ENCODE measurements around the gene NDUFS7. TPM values are rescaled to one million over a fixed set of nuclear protein-coding genes. Genes with fewer than 3 reads are reported as not detected.

The NDUFS7 gene
- total and polyA plus RNA-seq, 2 donors (not counting 3 experiments of a cell fraction or from before 2014, with no cell fraction given): 101 to 224 TPM

DNA sequence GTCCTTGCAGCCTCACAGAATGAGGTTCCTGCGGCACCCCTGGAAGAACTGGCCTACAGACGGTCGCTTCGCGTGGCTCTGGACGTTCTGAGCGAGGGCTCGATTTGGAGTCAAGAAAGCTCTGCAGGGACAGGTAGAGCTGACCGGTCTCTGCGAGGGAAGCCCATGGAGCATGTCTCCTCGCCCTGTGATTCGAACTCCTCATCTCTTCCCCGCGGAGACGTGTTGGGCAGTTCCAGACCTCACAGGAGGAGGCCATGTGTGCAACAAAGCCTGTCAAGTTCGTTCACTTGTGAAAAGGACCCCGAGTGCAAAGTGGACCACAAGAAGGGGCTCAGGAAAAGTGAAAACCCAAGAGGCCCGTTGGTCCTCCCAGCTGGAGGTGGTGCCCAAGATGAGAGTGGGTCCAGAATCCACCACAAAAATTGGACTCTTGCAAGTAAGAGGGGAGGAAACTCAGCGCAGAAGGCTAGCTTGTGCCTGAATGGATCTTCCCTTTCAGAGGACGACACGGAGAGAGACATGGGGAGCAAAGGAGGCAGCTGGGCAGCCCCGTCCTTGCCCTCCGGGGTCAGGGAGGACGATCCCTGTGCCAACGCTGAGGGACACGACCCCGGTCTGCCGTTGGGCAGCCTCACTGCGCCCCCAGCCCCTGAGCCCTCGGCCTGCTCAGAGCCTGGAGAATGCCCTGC, 23.4 kb upstream of the NDUFS7 start:
- Histone ChIP-seq H3K4me1 (ENCODE audit: control insufficient read depth, extremely low read depth, insufficient read depth, low read length) (peaks cover 19% of the 10 kb centered on the region), H3K9me1 (replicated peaks; ENCODE audit: control insufficient read depth, extremely low read depth, insufficient read depth, low read length) (no peaks in the 10 kb centered on the region), H3K9ac (replicated peaks; ENCODE audit: extremely low read depth, insufficient read depth, low read length) (no peak overlapping the region), H3K27me3 (ENCODE audit: control insufficient read depth in 2 of 2, insufficient read depth in 2 of 2, low read length in 2 of 2) (no peaks in the 10 kb centered on the region), H3K9me3 (replicated peaks; ENCODE audit: control insufficient read depth, insufficient read depth, low read length) (no peaks in the 10 kb centered on the region), H3K27ac (ENCODE audit: insufficient read depth, low read depth, low read length) (no peak overlapping the region), H4K20me1 (replicated peaks; ENCODE audit: control insufficient read depth, extremely low read depth, insufficient read depth, low read length) (no peaks in the 10 kb centered on the region), H3K36me3 (ENCODE audit: control insufficient read depth in 2 of 2, extremely low read depth in 1 of 2, insufficient read depth in 2 of 2, low read length in 2 of 2) (peaks cover 0 to 25% of the 10 kb centered on the region in 2 experiments), H2AFZ (ENCODE audit: low read depth, low read length) (no peak overlapping the region), H3K4me2 (ENCODE audit: insufficient read depth, low read length) (no peak overlapping the region), H3K79me2 (ENCODE audit: control insufficient read depth, insufficient read depth, low read length) (peaks cover 4% of the 10 kb centered on the region), H3K4me3 (replicated peaks in 1 of 3; ENCODE audit: insufficient read depth in 1 of 3, low read depth in 1 of 3, low read length in 3 of 3) (no peak overlapping the region)
- DNase-seq (ENCODE audit: low read depth, low spot score): no peak
- intact Hi-C loops (cut with micrococcal nuclease): no loop called here
- no peak for TF ChIP-seq EZH2 (IDR thresholded peaks at IDR 0.05; ENCODE audit: borderline replicate concordance, low read depth, low read length, severe bottlenecking)
- TF ChIP-seq, protein P1, sequence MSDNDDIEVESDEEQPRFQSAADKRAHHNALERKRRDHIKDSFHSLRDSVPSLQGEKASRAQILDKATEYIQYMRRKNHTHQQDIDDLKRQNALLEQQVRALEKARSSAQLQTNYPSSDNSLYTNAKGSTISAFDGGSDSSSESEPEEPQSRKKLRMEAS (IDR thresholded peaks at IDR 0.05; ENCODE audit: insufficient read depth, insufficient read length): no peak
- TF ChIP-seq FOS (IDR thresholded peaks at IDR 0.05; ENCODE audit: borderline replicate concordance, insufficient read depth, low read length): no peak
- TF ChIP-seq, protein P2, sequence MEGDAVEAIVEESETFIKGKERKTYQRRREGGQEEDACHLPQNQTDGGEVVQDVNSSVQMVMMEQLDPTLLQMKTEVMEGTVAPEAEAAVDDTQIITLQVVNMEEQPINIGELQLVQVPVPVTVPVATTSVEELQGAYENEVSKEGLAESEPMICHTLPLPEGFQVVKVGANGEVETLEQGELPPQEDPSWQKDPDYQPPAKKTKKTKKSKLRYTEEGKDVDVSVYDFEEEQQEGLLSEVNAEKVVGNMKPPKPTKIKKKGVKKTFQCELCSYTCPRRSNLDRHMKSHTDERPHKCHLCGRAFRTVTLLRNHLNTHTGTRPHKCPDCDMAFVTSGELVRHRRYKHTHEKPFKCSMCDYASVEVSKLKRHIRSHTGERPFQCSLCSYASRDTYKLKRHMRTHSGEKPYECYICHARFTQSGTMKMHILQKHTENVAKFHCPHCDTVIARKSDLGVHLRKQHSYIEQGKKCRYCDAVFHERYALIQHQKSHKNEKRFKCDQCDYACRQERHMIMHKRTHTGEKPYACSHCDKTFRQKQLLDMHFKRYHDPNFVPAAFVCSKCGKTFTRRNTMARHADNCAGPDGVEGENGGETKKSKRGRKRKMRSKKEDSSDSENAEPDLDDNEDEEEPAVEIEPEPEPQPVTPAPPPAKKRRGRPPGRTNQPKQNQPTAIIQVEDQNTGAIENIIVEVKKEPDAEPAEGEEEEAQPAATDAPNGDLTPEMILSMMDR (IDR thresholded peaks at IDR 0.05; ENCODE audit: extremely low read depth in 1 of 2, insufficient read depth in 1 of 2, low read depth in 1 of 2, low read length in 2 of 2): no peak
- no peak for TF ChIP-seq POLR2AphosphoS5 (IDR thresholded peaks at IDR 0.05; ENCODE audit: insufficient read depth, low read depth, low read length)
- no peak for TF ChIP-seq GATA2 (IDR thresholded peaks at IDR 0.05; ENCODE audit: insufficient read depth, insufficient read length, low read depth, low read length)
- TF ChIP-seq MYC (IDR thresholded peaks at IDR 0.05; ENCODE audit: low read depth, low read length): no peak
- TF ChIP-seq POLR2A (IDR thresholded peaks at IDR 0.05; ENCODE audit: low read depth, low read length): no peak
- no peak for TF ChIP-seq JUN (IDR thresholded peaks at IDR 0.05; ENCODE audit: borderline replicate concordance, insufficient read depth, insufficient read length, low read depth)
- dilution Hi-C loops (cut with MboI; ENCODE audit: extremely low pct_ligation_motif_present, low sequenced_read_pairs): no loop called here
- BruUV-seq (replicated peaks): no TSS peak
- POLR2A ChIA-PET: no interaction called here
- no peak for FAIRE-seq
- CTCF ChIA-PET: interaction anchor here (1.4 kb wide), 1 partner anchor 44 kb away, joined by 7 read pairs; no protein-coding TSS in a partner anchor
